GM10248 (cell line): Measurements from ENCODE around the gene GSK3A.

ENCODE experiments used
- CTCF ChIA-PET: fragments of 300-600 bp; sonication (Branson Sonifier 250); formaldehyde crosslinking; extraction: SDS; loops from one replicate; lab custom pipeline; 2021; ENCODE audit warnings: antibody characterized with exemption; lab: Yijun Ruan, JAX
- POLR2A ChIA-PET: fragments of 350-650 bp; sonication (Branson Sonifier 250); formaldehyde crosslinking; extraction: SDS; loops from one replicate; lab custom pipeline; 2020; ENCODE audit warnings: antibody characterized with exemption; lab: Yijun Ruan, JAX
- DNase-seq: peaks from one replicate; pipeline ENCODE4 v3.0.0; 2012; ENCODE audit errors: extremely low spot score
- TF ChIP-seq, protein P1 (sequence below): IDR thresholded peaks from 2 replicates; pipeline ENCODE4 v1.5.1; 2012; ENCODE audit warnings: mild to moderate bottlenecking, low read depth; ENCODE audit errors: extremely low read depth, missing control alignments, control extremely low read depth

GSK3A gene

DNA sequence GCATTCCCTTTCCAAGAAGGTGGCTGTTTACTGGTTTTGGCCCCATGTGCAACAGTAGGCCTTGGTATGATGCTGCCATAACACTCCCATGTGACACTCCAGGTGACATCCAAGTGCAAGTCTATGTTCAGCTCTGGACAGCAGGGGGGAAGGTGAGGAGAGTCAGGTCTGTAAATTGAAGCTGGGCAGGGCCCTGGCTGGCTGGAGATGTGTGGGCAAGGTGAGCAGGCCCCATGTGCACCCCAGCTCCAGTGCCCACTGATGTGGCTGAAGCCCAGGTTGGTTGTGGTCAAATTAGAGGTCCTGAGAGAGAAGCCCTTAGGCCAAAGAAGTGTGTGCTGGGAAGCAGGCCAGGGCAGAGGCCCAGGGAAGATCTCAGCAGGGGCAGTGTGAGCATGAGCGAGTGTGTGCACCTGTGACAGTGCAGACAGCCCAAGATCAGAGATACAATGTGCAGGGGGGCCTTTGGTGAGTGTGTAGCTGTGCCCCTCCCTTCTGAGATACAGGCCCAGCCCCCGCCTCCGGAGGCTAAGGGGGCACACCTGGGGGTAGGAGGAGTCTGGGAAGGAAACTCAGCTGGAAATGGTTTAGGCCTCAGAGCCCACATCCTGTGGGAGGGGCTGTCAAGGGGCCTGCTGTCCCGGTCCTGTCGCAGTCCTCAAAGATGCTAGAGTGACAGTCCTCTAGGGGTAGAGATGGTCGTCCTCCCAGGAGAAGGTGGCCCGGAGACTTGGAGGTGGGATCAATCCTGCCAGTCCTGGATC, 43.5 kb downstream of the GSK3A start:
- peak; percentile 84 for DNase-seq
- POLR2A ChIA-PET = interaction anchor here (0.9 kb wide), 1 partner anchor 85 kb away, joined by 3 read pairs; no protein-coding TSS in a partner anchor
- TF ChIP-seq, protein P1, sequence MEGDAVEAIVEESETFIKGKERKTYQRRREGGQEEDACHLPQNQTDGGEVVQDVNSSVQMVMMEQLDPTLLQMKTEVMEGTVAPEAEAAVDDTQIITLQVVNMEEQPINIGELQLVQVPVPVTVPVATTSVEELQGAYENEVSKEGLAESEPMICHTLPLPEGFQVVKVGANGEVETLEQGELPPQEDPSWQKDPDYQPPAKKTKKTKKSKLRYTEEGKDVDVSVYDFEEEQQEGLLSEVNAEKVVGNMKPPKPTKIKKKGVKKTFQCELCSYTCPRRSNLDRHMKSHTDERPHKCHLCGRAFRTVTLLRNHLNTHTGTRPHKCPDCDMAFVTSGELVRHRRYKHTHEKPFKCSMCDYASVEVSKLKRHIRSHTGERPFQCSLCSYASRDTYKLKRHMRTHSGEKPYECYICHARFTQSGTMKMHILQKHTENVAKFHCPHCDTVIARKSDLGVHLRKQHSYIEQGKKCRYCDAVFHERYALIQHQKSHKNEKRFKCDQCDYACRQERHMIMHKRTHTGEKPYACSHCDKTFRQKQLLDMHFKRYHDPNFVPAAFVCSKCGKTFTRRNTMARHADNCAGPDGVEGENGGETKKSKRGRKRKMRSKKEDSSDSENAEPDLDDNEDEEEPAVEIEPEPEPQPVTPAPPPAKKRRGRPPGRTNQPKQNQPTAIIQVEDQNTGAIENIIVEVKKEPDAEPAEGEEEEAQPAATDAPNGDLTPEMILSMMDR = no peak
- CTCF ChIA-PET = interaction anchor here (0.7 to 2.3 kb wide), 7 partner anchors 11 to 91 kb away, joined by 3 to 8 read pairs (median 5); partner anchors contain the start of gene POU2F2

DNA sequence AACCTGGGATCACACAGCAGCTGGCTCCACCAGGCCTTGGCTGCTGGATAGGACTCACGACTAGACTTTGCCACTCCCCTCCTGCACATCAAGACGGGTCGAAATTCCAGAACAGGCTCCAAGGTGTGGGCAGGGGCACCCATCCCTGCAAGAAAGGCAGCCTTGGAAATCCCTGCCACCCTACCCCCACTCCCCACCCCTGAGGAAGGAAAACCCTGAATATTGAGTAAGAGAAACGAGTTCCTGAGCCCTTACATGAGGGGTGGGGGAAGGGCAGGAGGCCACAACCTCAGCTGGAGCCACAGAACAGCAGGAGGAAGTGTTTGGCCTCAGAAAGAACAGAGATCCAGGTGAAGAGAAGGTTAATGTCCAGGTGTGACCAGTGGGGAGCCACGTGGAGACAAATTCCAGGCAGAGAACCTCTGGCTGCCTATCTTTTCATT, 45.0 kb downstream of the GSK3A start:
- ChIA-PET CTCF (interaction anchor here (1.3 kb wide), 1 partner anchor 23 kb away, joined by 3 read pairs; the partner anchor contains the start of gene ZNF526), POLR2A (no interaction called here)
- TF ChIP-seq, protein P1 = no peak
- no peak for DNase-seq

DNA sequence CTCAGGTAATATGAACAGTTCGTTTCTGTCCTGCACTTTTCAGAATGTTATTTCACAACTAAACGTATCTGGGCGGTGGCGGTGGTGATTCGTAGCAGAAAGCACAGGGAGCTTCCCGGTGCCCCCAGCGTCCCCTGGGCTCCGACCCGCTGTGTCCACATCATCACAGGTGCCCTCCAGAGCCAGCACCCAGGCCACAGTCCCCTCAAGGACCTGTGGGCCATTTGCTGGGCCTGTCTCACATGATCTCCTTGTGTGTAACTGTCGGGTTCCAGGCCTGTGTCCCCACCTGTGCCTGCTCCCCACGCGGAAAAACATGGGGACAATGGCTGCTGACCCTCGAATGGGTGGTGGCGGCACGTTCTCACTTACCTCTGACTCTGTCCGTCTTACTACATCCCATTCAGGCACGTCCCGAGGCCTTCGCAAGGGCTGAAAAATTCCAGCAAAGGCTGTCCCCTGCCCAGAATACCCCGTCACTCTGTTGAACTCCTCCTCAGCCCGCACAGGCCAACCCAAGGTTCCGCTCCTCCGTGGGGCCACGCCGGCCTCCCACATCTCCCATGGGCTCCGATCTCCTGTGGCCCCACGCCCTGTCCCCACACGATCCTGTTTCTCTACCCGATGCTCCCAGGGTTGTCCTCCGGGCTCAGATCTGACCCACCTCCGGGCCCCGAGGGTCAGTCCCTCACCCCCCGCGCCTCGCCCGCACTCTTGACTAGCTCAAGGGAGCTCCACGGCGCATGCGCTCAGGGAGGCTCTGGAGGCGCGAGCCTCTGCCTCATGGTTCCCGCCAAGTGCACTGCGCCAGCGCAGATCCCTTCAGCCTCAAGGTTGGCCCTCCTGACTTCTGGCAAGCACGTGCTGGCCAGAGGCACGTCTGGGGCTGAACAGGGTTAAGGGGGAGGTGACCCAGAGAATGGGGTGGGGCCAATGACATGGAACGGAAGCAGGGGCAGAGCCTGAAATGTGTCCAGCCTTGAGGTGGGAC, 46.1 kb downstream of the GSK3A start:
- ChIA-PET POLR2A (no interaction called here), CTCF (no interaction called here)
- TF ChIP-seq, protein P1 = no peak
- no peak for DNase-seq

DNA sequence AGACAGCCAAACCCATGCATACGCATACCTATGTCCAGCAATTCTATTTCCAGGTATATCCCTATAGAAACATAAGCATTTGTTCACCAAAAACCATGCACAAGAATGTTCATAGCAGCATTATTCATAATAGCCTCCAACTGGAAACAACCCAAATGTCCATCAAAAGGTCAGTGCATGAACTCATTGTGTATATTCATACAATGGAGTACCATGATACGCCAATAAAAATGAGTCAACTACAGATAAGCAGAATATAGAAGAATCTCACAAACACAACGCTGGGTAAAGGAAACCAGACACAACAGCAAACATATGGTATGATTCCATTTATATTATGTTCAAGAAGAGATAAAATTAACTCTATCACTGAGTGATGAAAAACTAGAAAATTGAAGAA, 48.7 kb downstream of the GSK3A start:
- TF ChIP-seq, protein P1 = no peak
- CTCF ChIA-PET = no interaction called here
- POLR2A ChIA-PET = no interaction called here
- DNase-seq = no peak

DNA sequence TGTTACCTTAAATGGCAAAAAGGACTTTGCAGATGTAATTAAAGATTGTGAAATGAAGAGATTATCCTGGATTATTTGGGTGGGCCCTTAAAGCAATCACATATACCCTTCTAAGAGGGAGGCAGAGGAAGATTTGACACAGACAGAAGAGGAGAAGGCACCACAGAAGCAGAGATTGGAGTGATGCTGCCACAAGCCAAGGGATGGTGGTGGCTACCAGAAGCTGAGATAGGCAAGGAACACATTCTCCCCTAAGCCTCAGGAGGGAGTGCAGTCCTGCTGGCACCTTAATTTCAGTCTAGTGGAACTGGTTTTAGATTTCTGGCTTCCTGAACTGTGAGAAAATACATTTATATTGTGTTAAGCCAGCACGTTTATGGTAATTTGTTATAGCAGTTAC, 49.1 kb downstream of the GSK3A start:
- ChIA-PET POLR2A (no interaction called here), CTCF (no interaction called here)
- TF ChIP-seq, protein P1 = no peak
- DNase-seq = no peak

DNA sequence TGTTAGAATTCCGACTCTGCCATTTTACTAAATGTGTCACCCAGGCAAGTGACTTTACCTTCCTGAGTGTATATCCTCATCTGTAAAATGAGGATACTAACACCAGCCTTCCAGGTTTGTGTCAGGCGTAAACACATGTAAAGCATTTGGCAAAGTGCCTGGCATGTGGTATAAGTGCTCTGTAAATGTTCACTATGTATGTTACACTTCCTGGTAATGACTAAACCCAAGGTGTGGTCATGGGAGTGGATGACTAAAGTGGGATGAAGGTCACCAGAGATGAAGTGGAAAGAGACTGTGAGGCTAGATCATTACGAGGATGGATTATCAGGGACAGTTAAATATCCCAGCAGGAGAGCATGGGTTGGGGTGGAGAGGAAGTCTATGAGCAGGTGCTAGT, 50.5 kb downstream of the GSK3A start:
- CTCF ChIA-PET = interaction anchor here (1.3 kb wide), 1 partner anchor 11 kb away, joined by 3 read pairs; no protein-coding TSS in a partner anchor
- TF ChIP-seq, protein P1 = no peak
- no peak for DNase-seq
- POLR2A ChIA-PET = interaction anchor here (0.5 kb wide), 1 partner anchor 247 kb away, joined by 4 read pairs; no protein-coding TSS in a partner anchor
